Testis (tissue), 2 donors: Measurements from ENCODE around the gene TRIM37.

Experiments
- POLR2A ChIP-seq: fragments of 450-650 bp; IDR thresholded peaks from one replicate; pipeline ENCODE4 v1.6.1; 2017; ENCODE audit warnings: antibody characterized with exemption, mild to moderate bottlenecking, moderate library complexity
- TF ChIP-seq, protein P1 (sequence below), 3 experiments: fragments of 450-650 bp in 2 of 3; fragments of 200-600 bp in 1 of 3; sonication (generic) in 1 of 3; IDR thresholded peaks; one replicate each; pipeline ENCODE4 v1.5.1; 2016 to 2019; ENCODE audit warnings: antibody characterized with exemption in 3 of 3, mild to moderate bottlenecking in 2 of 3, moderate library complexity in 1 of 3

DNA sequence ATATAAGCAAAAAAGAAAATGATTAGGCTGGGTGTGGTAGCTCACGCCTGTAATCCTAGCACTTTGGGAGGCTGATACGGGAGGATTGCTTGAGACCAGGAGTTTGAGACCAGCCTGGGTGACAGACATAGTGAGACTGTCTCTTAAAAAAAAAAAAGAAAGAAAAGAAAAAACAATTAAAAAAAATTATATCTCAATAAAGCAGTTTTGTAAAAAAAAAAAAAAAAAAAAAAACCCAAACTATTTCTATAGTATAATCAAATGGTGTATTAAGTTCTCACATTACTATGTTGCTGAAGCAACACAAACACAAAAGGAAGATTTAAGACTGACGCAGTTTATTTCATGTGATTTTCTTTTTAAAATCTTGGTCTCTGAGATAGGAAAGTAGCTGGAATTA lies 140.5 kb downstream of the TRIM37 start:
- TF ChIP-seq, protein P1, sequence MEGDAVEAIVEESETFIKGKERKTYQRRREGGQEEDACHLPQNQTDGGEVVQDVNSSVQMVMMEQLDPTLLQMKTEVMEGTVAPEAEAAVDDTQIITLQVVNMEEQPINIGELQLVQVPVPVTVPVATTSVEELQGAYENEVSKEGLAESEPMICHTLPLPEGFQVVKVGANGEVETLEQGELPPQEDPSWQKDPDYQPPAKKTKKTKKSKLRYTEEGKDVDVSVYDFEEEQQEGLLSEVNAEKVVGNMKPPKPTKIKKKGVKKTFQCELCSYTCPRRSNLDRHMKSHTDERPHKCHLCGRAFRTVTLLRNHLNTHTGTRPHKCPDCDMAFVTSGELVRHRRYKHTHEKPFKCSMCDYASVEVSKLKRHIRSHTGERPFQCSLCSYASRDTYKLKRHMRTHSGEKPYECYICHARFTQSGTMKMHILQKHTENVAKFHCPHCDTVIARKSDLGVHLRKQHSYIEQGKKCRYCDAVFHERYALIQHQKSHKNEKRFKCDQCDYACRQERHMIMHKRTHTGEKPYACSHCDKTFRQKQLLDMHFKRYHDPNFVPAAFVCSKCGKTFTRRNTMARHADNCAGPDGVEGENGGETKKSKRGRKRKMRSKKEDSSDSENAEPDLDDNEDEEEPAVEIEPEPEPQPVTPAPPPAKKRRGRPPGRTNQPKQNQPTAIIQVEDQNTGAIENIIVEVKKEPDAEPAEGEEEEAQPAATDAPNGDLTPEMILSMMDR (IDR thresholded peaks at IDR 0.05), result no peak
- TF ChIP-seq POLR2A, result no peak
